ENCODE data around the gene NELL1. TPM values are rescaled to one million over a fixed set of nuclear protein-coding genes. Genes with fewer than 3 reads are reported as not detected.

NELL1 gene
- total and polyA plus RNA-seq, 2 donors from 2014 or later, result 0.31 to 14.8 TPM

- H3K4me1 ChIP-seq (ENCODE audit: control insufficient read depth in 2 of 3, insufficient read depth in 2 of 3, low read depth in 1 of 3, low read length in 3 of 3), result no peaks in the 10 kb centered on the region
- no peak overlapping the region for H3K27ac ChIP-seq (ENCODE audit: low read depth in 2 of 2, low read length in 2 of 2)
- DNase-seq (peak in 4 of 5 donors; percentile 69 to 80 (median 78)), FAIRE-seq (no peak)
- TF ChIP-seq CTCF (IDR thresholded peaks at IDR 0.05; ENCODE audit: borderline replicate concordance, extremely low read depth, insufficient read depth), result peak; percentile 66
- no peaks in the 10 kb centered on the region for H3K36me3 ChIP-seq (ENCODE audit: control insufficient read depth in 2 of 3, insufficient read depth in 3 of 3, low read length in 3 of 3)
- intact Hi-C loops (cut with DNase I), result no loop called here
- H3K9me3 ChIP-seq (ENCODE audit: control insufficient read depth in 2 of 3, insufficient read depth in 1 of 3, low read length in 3 of 3), result no peaks in the 10 kb centered on the region
- H3K9ac ChIP-seq (ENCODE audit: low read length in 3 of 3), result no peak overlapping the region
- H3K27me3 ChIP-seq (ENCODE audit: control insufficient read depth, insufficient read depth, low read length), result no peaks in the 10 kb centered on the region
- no peak overlapping the region for H3K4me3 ChIP-seq (ENCODE audit: low read length in 3 of 3)
Measured at GRCh38 chr11:21511835-21512440, 842.6 kb downstream of the NELL1 start.

GRCh38 chr11:21514316-21514715 lies 844.9 kb downstream of the NELL1 start:
- peak; percentile 46 for TF ChIP-seq CTCF (IDR thresholded peaks at IDR 0.05; ENCODE audit: borderline replicate concordance, extremely low read depth, insufficient read depth)

GRCh38 chr11:21520244-21520643 lies 850.9 kb downstream of the NELL1 start:
- no peaks in the 10 kb centered on the region for H3K9me3 ChIP-seq (ENCODE audit: control insufficient read depth in 2 of 3, insufficient read depth in 1 of 3, low read length in 3 of 3)
- H3K9ac ChIP-seq (ENCODE audit: low read length in 3 of 3), result no peak overlapping the region
- intact Hi-C loops (cut with DNase I), result no loop called here
- DNase-seq, result no peak
- H3K27ac ChIP-seq (ENCODE audit: low read depth in 2 of 2, low read length in 2 of 2), result no peak overlapping the region
- H3K4me1 ChIP-seq (ENCODE audit: control insufficient read depth in 2 of 3, insufficient read depth in 2 of 3, low read depth in 1 of 3, low read length in 3 of 3), result no peaks in the 10 kb centered on the region
- no peak for FAIRE-seq
- H3K27me3 ChIP-seq (ENCODE audit: control insufficient read depth, insufficient read depth, low read length), result no peaks in the 10 kb centered on the region
- TF ChIP-seq CTCF (IDR thresholded peaks at IDR 0.05; ENCODE audit: borderline replicate concordance, extremely low read depth, insufficient read depth), result no peak
- H3K4me3 ChIP-seq (ENCODE audit: low read length in 3 of 3), result no peak overlapping the region
- no peaks in the 10 kb centered on the region for H3K36me3 ChIP-seq (ENCODE audit: control insufficient read depth in 2 of 3, insufficient read depth in 3 of 3, low read length in 3 of 3)

More at GRCh38 chr11:21514316-21514715, 844.9 kb downstream of the NELL1 start:
- H3K4me1 ChIP-seq (ENCODE audit: control insufficient read depth in 2 of 3, insufficient read depth in 2 of 3, low read depth in 1 of 3, low read length in 3 of 3), result no peaks in the 10 kb centered on the region
- H3K27ac ChIP-seq (ENCODE audit: low read depth in 2 of 2, low read length in 2 of 2), result no peak overlapping the region
- intact Hi-C loops (cut with DNase I), result no loop called here
- no peak overlapping the region for H3K9ac ChIP-seq (ENCODE audit: low read length in 3 of 3)
- no peaks in the 10 kb centered on the region for H3K36me3 ChIP-seq (ENCODE audit: control insufficient read depth in 2 of 3, insufficient read depth in 3 of 3, low read length in 3 of 3)
- FAIRE-seq, result no peak
- no peaks in the 10 kb centered on the region for H3K27me3 ChIP-seq (ENCODE audit: control insufficient read depth, insufficient read depth, low read length)
- H3K4me3 ChIP-seq (ENCODE audit: low read length in 3 of 3), result no peak overlapping the region
- peak in 2 of 5 donors; percentile 4 to 18 for DNase-seq
- H3K9me3 ChIP-seq (ENCODE audit: control insufficient read depth in 2 of 3, insufficient read depth in 1 of 3, low read length in 3 of 3), result no peaks in the 10 kb centered on the region

GRCh38 chr11:21529187-21529586 lies 859.8 kb downstream of the NELL1 start:
- Histone ChIP-seq H3K9ac (ENCODE audit: low read length in 3 of 3) (no peak overlapping the region), H3K27me3 (ENCODE audit: control insufficient read depth, insufficient read depth, low read length) (no peaks in the 10 kb centered on the region), H3K4me1 (ENCODE audit: control insufficient read depth in 2 of 3, insufficient read depth in 2 of 3, low read depth in 1 of 3, low read length in 3 of 3) (no peaks in the 10 kb centered on the region), H3K9me3 (ENCODE audit: control insufficient read depth in 2 of 3, insufficient read depth in 1 of 3, low read length in 3 of 3) (no peaks in the 10 kb centered on the region), H3K4me3 (ENCODE audit: low read length in 3 of 3) (no peak overlapping the region), H3K27ac (ENCODE audit: low read depth in 2 of 2, low read length in 2 of 2) (no peak overlapping the region), H3K36me3 (ENCODE audit: control insufficient read depth in 2 of 3, insufficient read depth in 3 of 3, low read length in 3 of 3) (no peaks in the 10 kb centered on the region)
- TF ChIP-seq CTCF (IDR thresholded peaks at IDR 0.05; ENCODE audit: borderline replicate concordance, extremely low read depth, insufficient read depth), result no peak
- FAIRE-seq (no peak), DNase-seq (no peak)
- intact Hi-C loops (cut with DNase I), result no loop called here

All from kidney (tissue), 14 donors.